ENCODE measurements around the gene SLC9A9.

SLC9A9 gene

GRCh38 chr3:143786219-143787191, 61.8 kb downstream of the SLC9A9 start:
- no peaks in the 10 kb centered on the region for H3K9me3 ChIP-seq
- H3K36me3 ChIP-seq: no peaks in the 10 kb centered on the region
- no peak for DNase-seq
- no peak for TF ChIP-seq CTCF (IDR thresholded peaks at IDR 0.05; ENCODE audit: low read depth, low read length)
- peaks cover 12% of the 10 kb centered on the region; the same call in 1 of the 2 replicates for H3K4me1 ChIP-seq
- no peaks in the 10 kb centered on the region for H3K27me3 ChIP-seq
- peak overlapping the region; percentile 20; the same call in 1 of the 2 replicates for H3K4me3 ChIP-seq (ENCODE audit: low read depth, low read length)

- Histone ChIP-seq H3K4me1 (peaks cover 12% of the 10 kb centered on the region; the same call in 1 of the 2 replicates), H3K27me3 (no peaks in the 10 kb centered on the region), H3K9me3 (no peaks in the 10 kb centered on the region; the same call in 1 of the 2 replicates), H3K36me3 (no peaks in the 10 kb centered on the region), H3K4me3 (ENCODE audit: low read depth, low read length) (no peak overlapping the region)
- DNase-seq: no peak
- no peak for TF ChIP-seq CTCF (IDR thresholded peaks at IDR 0.05; ENCODE audit: low read depth, low read length)
Measured at GRCh38 chr3:143784446-143784845, 63.8 kb downstream of the SLC9A9 start.

GRCh38 chr3:143783851-143784370, 64.4 kb downstream of the SLC9A9 start:
- Histone ChIP-seq H3K4me1 (peaks cover 12% of the 10 kb centered on the region; the same call in 1 of the 2 replicates), H3K9me3 (no peaks in the 10 kb centered on the region; the same call in 1 of the 2 replicates), H3K4me3 (ENCODE audit: low read depth, low read length) (no peak overlapping the region), H3K27me3 (no peaks in the 10 kb centered on the region), H3K36me3 (no peaks in the 10 kb centered on the region)
- TF ChIP-seq CTCF (IDR thresholded peaks at IDR 0.05; ENCODE audit: low read depth, low read length): no peak
- DNase-seq: peak; percentile 35

- Histone ChIP-seq H3K4me1 (no peaks in the 10 kb centered on the region), H3K9me3 (no peaks in the 10 kb centered on the region), H3K27me3 (no peaks in the 10 kb centered on the region), H3K4me3 (ENCODE audit: low read depth, low read length) (no peak overlapping the region), H3K36me3 (no peaks in the 10 kb centered on the region)
- TF ChIP-seq CTCF (IDR thresholded peaks at IDR 0.05; ENCODE audit: low read depth, low read length): peak; percentile 68
- no peak for DNase-seq
Measured at GRCh38 chr3:143775459-143775858, 72.8 kb downstream of the SLC9A9 start.

- no peak for TF ChIP-seq CTCF (IDR thresholded peaks at IDR 0.05; ENCODE audit: low read depth, low read length)
- no peaks in the 10 kb centered on the region for H3K9me3 ChIP-seq
- H3K4me1 ChIP-seq: peaks cover 11% of the 10 kb centered on the region
- no peaks in the 10 kb centered on the region for H3K27me3 ChIP-seq
- no peak overlapping the region for H3K4me3 ChIP-seq (ENCODE audit: low read depth, low read length)
- H3K36me3 ChIP-seq: no peaks in the 10 kb centered on the region
- no peak for DNase-seq
Measured at GRCh38 chr3:143771939-143772338, 76.3 kb downstream of the SLC9A9 start.

GRCh38 chr3:143771258-143771657, 77.0 kb downstream of the SLC9A9 start:
- H3K36me3 ChIP-seq: no peaks in the 10 kb centered on the region
- no peaks in the 10 kb centered on the region for H3K27me3 ChIP-seq
- peaks cover 11% of the 10 kb centered on the region for H3K4me1 ChIP-seq
- DNase-seq: no peak
- TF ChIP-seq CTCF (IDR thresholded peaks at IDR 0.05; ENCODE audit: low read depth, low read length): no peak
- no peak overlapping the region for H3K4me3 ChIP-seq (ENCODE audit: low read depth, low read length)
- no peaks in the 10 kb centered on the region for H3K9me3 ChIP-seq

Data from BE2C (cell line).